ENCODE measurements around the gene TOMM70. TPM values are rescaled to one million over a fixed set of nuclear protein-coding genes. Genes with fewer than 3 reads are reported as not detected.
A peak's percentile ranks its signal among the peaks of the same experiment; 100 is the strongest.

Gene TOMM70
- total and polyA plus RNA-seq, 2 of the 13 experiments (the other 11 are each of a cell fraction or from before 2014, with no cell fraction given): 27.0 to 77.2 TPM

DNA sequence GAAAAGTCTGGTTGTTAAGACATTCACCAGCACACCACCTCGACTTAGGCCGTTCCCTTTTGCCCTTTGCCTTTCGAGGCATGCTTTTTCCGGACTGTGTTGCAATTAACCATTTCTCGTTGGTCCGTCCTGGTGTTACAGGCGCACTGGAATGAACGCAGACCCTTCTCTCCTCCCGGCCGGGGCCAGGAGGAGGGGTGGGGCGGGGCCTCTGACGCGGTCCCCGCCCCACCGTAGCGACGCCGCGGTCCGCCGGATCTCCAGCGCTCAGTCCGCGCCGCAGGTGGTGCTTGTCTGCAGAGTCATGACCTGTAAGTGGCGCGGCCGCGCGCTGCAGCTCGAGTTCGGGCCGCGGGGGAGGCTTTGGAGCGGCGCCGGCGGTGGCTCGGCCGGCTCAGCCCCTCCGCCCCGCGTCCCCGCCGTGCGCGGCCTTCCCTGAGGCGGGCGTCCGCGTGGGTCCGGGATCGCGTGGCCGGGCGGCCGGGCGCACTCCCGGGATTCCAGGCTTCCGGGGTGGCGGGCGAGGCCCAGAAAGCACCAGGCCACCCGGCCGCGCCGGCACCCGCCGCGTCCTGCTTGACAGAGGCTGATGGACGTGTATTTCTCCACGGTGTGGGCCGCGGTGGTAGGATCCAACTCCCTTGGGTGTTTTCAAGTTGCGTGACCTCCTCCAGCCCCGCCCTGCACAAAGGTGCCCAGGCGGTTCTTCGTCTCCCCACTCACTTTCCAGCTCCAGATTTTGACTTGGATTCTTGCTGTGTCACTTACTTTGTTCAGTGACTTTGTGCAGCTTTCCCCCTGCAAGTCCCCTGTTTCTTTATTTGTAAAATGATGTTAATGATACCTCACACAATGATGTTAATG, 66.2 kb downstream of the TOMM70 start, which contains the start of gene NIT2 (continued):
- TF ChIP-seq KAT7 (CRISPR knock-in tag; IDR thresholded peaks at IDR 0.05; ENCODE audit: borderline replicate concordance): peak; percentile 54; the same call in 1 of the 2 replicates
- no peak for TF ChIP-seq ZNF326 (CRISPR knock-in tag; IDR thresholded peaks at IDR 0.05; ENCODE audit: borderline replicate concordance)
- no peak for TF ChIP-seq ISX (CRISPR knock-in tag; conservative IDR thresholded peaks at IDR 0.05)
- peak; percentile 74 for TF ChIP-seq AGO2 (optimal IDR thresholded peaks at IDR 0.05; ENCODE audit: low read depth, low read length)
- no peak; the same call in 1 of the 2 replicates for TF ChIP-seq NFKBIZ (CRISPR knock-in tag; IDR thresholded peaks at IDR 0.05)
- TF ChIP-seq, protein P1, sequence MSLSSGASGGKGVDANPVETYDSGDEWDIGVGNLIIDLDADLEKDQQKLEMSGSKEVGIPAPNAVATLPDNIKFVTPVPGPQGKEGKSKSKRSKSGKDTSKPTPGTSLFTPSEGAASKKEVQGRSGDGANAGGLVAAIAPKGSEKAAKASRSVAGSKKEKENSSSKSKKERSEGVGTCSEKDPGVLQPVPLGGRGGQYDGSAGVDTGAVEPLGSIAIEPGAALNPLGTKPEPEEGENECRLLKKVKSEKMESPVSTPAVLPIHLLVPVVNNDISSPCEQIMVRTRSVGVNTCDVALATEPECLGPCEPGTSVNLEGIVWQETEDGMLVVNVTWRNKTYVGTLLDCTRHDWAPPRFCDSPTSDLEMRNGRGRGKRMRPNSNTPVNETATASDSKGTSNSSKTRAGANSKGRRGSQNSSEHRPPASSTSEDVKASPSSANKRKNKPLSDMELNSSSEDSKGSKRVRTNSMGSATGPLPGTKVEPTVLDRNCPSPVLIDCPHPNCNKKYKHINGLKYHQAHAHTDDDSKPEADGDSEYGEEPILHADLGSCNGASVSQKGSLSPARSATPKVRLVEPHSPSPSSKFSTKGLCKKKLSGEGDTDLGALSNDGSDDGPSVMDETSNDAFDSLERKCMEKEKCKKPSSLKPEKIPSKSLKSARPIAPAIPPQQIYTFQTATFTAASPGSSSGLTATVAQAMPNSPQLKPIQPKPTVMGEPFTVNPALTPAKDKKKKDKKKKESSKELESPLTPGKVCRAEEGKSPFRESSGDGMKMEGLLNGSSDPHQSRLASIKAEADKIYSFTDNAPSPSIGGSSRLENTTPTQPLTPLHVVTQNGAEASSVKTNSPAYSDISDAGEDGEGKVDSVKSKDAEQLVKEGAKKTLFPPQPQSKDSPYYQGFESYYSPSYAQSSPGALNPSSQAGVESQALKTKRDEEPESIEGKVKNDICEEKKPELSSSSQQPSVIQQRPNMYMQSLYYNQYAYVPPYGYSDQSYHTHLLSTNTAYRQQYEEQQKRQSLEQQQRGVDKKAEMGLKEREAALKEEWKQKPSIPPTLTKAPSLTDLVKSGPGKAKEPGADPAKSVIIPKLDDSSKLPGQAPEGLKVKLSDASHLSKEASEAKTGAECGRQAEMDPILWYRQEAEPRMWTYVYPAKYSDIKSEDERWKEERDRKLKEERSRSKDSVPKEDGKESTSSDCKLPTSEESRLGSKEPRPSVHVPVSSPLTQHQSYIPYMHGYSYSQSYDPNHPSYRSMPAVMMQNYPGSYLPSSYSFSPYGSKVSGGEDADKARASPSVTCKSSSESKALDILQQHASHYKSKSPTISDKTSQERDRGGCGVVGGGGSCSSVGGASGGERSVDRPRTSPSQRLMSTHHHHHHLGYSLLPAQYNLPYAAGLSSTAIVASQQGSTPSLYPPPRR (CRISPR knock-in tag; IDR thresholded peaks at IDR 0.05; ENCODE audit: borderline replicate concordance): no peak
